22Rv1 (cell line): ENCODE data around the gene KREMEN2.

Experiments used
- ZFX ChIP-seq: fragments of 450-650 bp; IDR thresholded peaks from 2 replicates; pipeline ENCODE4 v1.6.1; 2017; ENCODE audit warnings: antibody characterized with exemption, borderline replicate concordance
- TF ChIP-seq, protein P1 (sequence below): fragments of 450-650 bp; IDR thresholded peaks from 2 replicates; pipeline ENCODE4 v1.5.1; 2017; ENCODE audit warnings: mild to moderate bottlenecking

- no peak for TF ChIP-seq ZFX
- TF ChIP-seq, protein P1, sequence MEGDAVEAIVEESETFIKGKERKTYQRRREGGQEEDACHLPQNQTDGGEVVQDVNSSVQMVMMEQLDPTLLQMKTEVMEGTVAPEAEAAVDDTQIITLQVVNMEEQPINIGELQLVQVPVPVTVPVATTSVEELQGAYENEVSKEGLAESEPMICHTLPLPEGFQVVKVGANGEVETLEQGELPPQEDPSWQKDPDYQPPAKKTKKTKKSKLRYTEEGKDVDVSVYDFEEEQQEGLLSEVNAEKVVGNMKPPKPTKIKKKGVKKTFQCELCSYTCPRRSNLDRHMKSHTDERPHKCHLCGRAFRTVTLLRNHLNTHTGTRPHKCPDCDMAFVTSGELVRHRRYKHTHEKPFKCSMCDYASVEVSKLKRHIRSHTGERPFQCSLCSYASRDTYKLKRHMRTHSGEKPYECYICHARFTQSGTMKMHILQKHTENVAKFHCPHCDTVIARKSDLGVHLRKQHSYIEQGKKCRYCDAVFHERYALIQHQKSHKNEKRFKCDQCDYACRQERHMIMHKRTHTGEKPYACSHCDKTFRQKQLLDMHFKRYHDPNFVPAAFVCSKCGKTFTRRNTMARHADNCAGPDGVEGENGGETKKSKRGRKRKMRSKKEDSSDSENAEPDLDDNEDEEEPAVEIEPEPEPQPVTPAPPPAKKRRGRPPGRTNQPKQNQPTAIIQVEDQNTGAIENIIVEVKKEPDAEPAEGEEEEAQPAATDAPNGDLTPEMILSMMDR, result no peak
These were observed 29.6 kb upstream of the KREMEN2 start for GRCh38 chr16:2934450-2934849.
